Psoas muscle (tissue), 8 donors: Measurements from ENCODE around the gene COL4A3. TPM values are rescaled to one million over a fixed set of nuclear protein-coding genes. Genes with fewer than 3 reads are reported as not detected.

Source experiments
- ATAC-seq, 4 donors: fragments of 200-7000 bp; cut with Tn5 transposase; one replicate each; pipeline ENCODE4 v1.9.1; 2020; ENCODE audit warnings: moderate library complexity in 3 of 4, mild to moderate bottlenecking in 2 of 4
- DNase-seq, 2 donors: peaks; one replicate each; pipeline ENCODE4 v3.0.0-alpha.2; 2020
- H3K27ac ChIP-seq: fragments of 200-600 bp; one replicate; pipeline ENCODE4 v1.8.0; 2022
- H3K27me3 ChIP-seq, 3 donors: fragments of 200-600 bp in 1 of 3; one replicate each; pipeline versions ENCODE4 v1.6.1 to v1.8.0; 2013 to 2022; ENCODE audit warnings: low read length in 2 of 3, mild to moderate bottlenecking in 2 of 3, moderate library complexity in 1 of 3; ENCODE audit not compliant: insufficient read depth in 3 of 3
- H3K36me3 ChIP-seq, 2 donors: fragments of 200-600 bp in 1 of 2; one replicate each; pipeline versions ENCODE4 v1.6.1 to v1.8.0; 2013 to 2022; ENCODE audit warnings: low read depth in 1 of 2, mild to moderate bottlenecking in 1 of 2, moderate library complexity in 1 of 2; ENCODE audit not compliant: insufficient read depth in 1 of 2
- H3K4me1 ChIP-seq: fragments of 200-600 bp; one replicate; pipeline ENCODE4 v1.8.0; 2022
- H3K4me3 ChIP-seq: fragments of 200-600 bp; one replicate; pipeline ENCODE4 v1.8.0; 2022; ENCODE audit warnings: mild to moderate bottlenecking
- H3K9me3 ChIP-seq: fragments of 200-600 bp; one replicate; pipeline ENCODE4 v1.8.0; 2022
- CTCF ChIP-seq: fragments of 200-600 bp; IDR thresholded peaks from one replicate; pipeline ENCODE4 v1.8.0; 2022; ENCODE audit warnings: antibody characterized with exemption
- WGBS, 3 donors: extraction: QIAGEN DNeasy Blood & Tissue Kit; methylation state at CpG; one replicate each; pipeline versions ENCODE4 v1.1.6 to v1.1.7; 2013; 5-methylcytosine and 5-hydroxymethylcytosine counted together
- intact Hi-C, 2 donors: fragments of 100-400 bp; cut with DNase I; formaldehyde crosslinking; loops; one replicate each; pipeline versions ENCODE4 v1.11.0 to v1.14.2; 2022
- polyA plus RNA-seq, 3 donors: library from polyadenylated mRNA; stranded (reverse); fragments of 200-250 nt; gene quantifications; one replicate each; pipeline ENCODE4 v1.2.3, GENCODE V29; 2013
- total RNA-seq, 4 donors: library from RNA; stranded (reverse); fragmentation: NEBNext Ultra II Directional in 2 of 4; extraction: Animal tissue kit (Norgen Biotek cat#: 25700) in 2 of 4; gene quantifications; one replicate each; pipeline versions ENCODE4 v1.2.1 to v1.2.4, GENCODE V29; 2021 to 2023
- donor health status: healthy with polysubstance abuse.
- donor health status: DM: no; HTN: no; CAD: no; lungs with moderate emphysema.
- donor health status: Bipolar disorder and iron deficiency.
- donor health status: healthy.
- donor health status: DM: yes; HTN: yes; CAD: no.
- donor health status: DM: no; HTN: no; CAD: no.
- donor health status: DM: no; HTN: no; CAD: no.
- donor health status: DM: yes; HTN: yes; CAD: no.

The COL4A3 gene
- total and polyA plus RNA-seq, 7 donors, result 3.1 to 29.4 (median 5.6) TPM

DNA sequence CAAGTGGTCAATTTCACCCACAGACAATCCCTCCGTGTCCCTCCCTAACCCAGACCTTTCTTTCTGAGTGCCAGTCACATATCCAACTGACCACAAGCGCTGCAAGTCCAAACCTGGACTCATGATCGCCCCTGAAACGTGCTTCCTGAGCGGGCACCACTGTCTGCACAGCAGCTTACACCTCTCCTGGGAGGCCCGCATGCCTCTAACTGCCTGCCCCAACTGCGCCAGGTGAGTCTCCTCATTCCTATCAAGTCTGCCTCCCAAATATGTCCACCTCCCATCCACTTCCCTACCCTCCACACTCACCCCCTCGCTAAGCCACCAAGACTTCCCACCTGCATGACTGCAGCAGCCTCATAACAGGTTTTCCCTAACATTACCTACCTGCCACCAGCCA is 33.8 kb upstream of the COL4A3 start:
- Histone ChIP-seq H3K4me3 (no peak overlapping the region), H3K9me3 (no peaks in the 10 kb centered on the region), H3K4me1 (peaks cover 33% of the 10 kb centered on the region), H3K36me3 (peaks cover 0 to 17% of the 10 kb centered on the region in 2 donors), H3K27me3 (no peaks in the 10 kb centered on the region), H3K27ac (peak overlapping the region; percentile 33)
- WGBS, 3 donors, result 72 to 81% (median 74%) methylated on average over 8 of the region's 8 CpGs
- intact Hi-C loops, result no loop called here
- no peak for DNase-seq
- no peak for TF ChIP-seq CTCF
- peak in 2 of 4 donors; percentile 8 to 32 for ATAC-seq

GRCh38 chr2:227132986-227133385 is 31.4 kb upstream of the COL4A3 start:
- Histone ChIP-seq H3K27ac (peak overlapping the region; percentile 77), H3K36me3 (peaks cover 0 to 16% of the 10 kb centered on the region in 2 donors), H3K4me1 (peaks cover 33% of the 10 kb centered on the region), H3K4me3 (peak overlapping the region; percentile 25), H3K27me3 (no peaks in the 10 kb centered on the region), H3K9me3 (no peaks in the 10 kb centered on the region)
- ATAC-seq, result peak; percentile 82 to 93 (median 84)
- TF ChIP-seq CTCF, result no peak
- peak in 1 of 2 donors; percentile 64 for DNase-seq
- intact Hi-C loops, result no loop called here
- WGBS, 3 donors, result 16 to 42% (median 24%) methylated on average over 4 of the region's 4 CpGs

- WGBS, 3 donors, result 77 to 93% (median 79%) methylated on average over 5 of the region's 5 CpGs
- peaks cover 0 to 25% of the 10 kb centered on the region in 2 donors for H3K36me3 ChIP-seq
- no peaks in the 10 kb centered on the region for H3K27me3 ChIP-seq
- no peak for TF ChIP-seq CTCF
- DNase-seq (no peak), ATAC-seq (no peak)
- no peaks in the 10 kb centered on the region for H3K9me3 ChIP-seq
- intact Hi-C loops, result no loop called here
- peaks cover 33% of the 10 kb centered on the region for H3K4me1 ChIP-seq
- no peak overlapping the region for H3K27ac ChIP-seq
- no peak overlapping the region for H3K4me3 ChIP-seq
Measured at GRCh38 chr2:227134591-227134990, 29.8 kb upstream of the COL4A3 start.

- DNase-seq (no peak), ATAC-seq (no peak)
- TF ChIP-seq CTCF, result no peak
- Histone ChIP-seq H3K27me3 (no peaks in the 10 kb centered on the region), H3K9me3 (no peaks in the 10 kb centered on the region), H3K27ac (no peak overlapping the region), H3K4me3 (no peak overlapping the region), H3K4me1 (no peaks in the 10 kb centered on the region), H3K36me3 (peaks cover 0 to 67% of the 10 kb centered on the region in 2 donors)
- intact Hi-C loops, result no loop called here
- WGBS, 3 donors, result 92 to 95% (median 95%) methylated on average over 4 of the region's 4 CpGs
Measured at GRCh38 chr2:227141301-227141700, 23.1 kb upstream of the COL4A3 start.

- H3K27ac ChIP-seq, result no peak overlapping the region
- intact Hi-C loops, result no loop called here
- ATAC-seq, result no peak
Measured at GRCh38 chr2:227143895-227144294, 20.5 kb upstream of the COL4A3 start.

More at GRCh38 chr2:227143895-227144294, 20.5 kb upstream of the COL4A3 start:
- Histone ChIP-seq H3K9me3 (no peaks in the 10 kb centered on the region), H3K27me3 (no peaks in the 10 kb centered on the region), H3K4me1 (no peaks in the 10 kb centered on the region), H3K4me3 (no peak overlapping the region), H3K36me3 (peaks cover 0 to 67% of the 10 kb centered on the region in 2 donors)
- no peak for DNase-seq
- TF ChIP-seq CTCF, result no peak
- WGBS, 3 donors, result 56 to 64% (median 61%) methylated on average over 1 of the region's 1 CpG
